Gastroesophageal sphincter (tissue), 3 donors: Measurements from ENCODE around the gene ZNF626.

ENCODE experiments used
- POLR2A ChIP-seq, 2 donors: fragments of 450-650 bp; IDR thresholded peaks; one replicate each; pipeline ENCODE4 v1.6.1; 2017; ENCODE audit warnings: antibody characterized with exemption in 2 of 2, mild to moderate bottlenecking in 2 of 2, moderate library complexity in 1 of 2
- POLR2AphosphoS5 ChIP-seq: sonication (generic); formaldehyde crosslinking; IDR thresholded peaks from one replicate; pipeline ENCODE4 v1.6.1; 2017; ENCODE audit warnings: antibody characterized with exemption
- TF ChIP-seq, protein P1 (sequence below), 4 experiments: fragments of 200-600 bp in 2 of 4; fragments of 450-650 bp in 2 of 4; sonication (generic) in 1 of 4; IDR thresholded peaks; one replicate each; pipeline ENCODE4 v1.5.1; 2017 to 2019; ENCODE audit warnings: antibody characterized with exemption in 4 of 4, mild to moderate bottlenecking in 2 of 4, moderate library complexity in 2 of 4

DNA sequence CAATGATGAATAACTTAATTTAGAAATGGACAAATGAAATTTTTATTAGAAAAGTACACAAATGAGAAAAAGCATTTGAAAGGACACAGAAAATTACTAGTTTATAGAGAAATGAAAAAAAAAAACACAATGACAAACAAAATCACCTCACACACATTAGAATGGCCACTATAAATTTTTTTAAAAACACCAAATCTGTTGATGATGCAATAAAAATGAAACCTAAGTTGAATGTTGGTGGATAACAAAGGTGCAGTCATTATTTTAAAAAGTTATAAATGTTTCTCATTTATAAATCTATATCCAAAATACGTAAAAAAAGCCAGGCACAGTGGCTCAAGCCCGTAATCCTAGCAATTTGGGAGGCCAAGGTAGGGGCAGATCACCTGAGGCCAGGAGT is 20.8 kb downstream of the ZNF626 start:
- TF ChIP-seq POLR2A (IDR thresholded peaks at IDR 0.05) (no peak), POLR2AphosphoS5 (no peak)
- TF ChIP-seq, protein P1, sequence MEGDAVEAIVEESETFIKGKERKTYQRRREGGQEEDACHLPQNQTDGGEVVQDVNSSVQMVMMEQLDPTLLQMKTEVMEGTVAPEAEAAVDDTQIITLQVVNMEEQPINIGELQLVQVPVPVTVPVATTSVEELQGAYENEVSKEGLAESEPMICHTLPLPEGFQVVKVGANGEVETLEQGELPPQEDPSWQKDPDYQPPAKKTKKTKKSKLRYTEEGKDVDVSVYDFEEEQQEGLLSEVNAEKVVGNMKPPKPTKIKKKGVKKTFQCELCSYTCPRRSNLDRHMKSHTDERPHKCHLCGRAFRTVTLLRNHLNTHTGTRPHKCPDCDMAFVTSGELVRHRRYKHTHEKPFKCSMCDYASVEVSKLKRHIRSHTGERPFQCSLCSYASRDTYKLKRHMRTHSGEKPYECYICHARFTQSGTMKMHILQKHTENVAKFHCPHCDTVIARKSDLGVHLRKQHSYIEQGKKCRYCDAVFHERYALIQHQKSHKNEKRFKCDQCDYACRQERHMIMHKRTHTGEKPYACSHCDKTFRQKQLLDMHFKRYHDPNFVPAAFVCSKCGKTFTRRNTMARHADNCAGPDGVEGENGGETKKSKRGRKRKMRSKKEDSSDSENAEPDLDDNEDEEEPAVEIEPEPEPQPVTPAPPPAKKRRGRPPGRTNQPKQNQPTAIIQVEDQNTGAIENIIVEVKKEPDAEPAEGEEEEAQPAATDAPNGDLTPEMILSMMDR (IDR thresholded peaks at IDR 0.05) = no peak
